HK-2 (cell line): ENCODE data around the gene TEX36.
"Not testable (repeated sequence)": the region's sequence is repeated elsewhere in the genome, so short reads cannot be mapped to it uniquely, and the experiment has no call there.

Source experiments
- DNase-seq: peaks from one replicate; pipeline ENCODE4 v3.0.0-alpha.2; 2018; ENCODE audit not compliant: unreplicated experiment

The TEX36 gene

GRCh38 chr10:125631806-125632205, 51.2 kb downstream of the TEX36 start:
- no peak for DNase-seq

DNA sequence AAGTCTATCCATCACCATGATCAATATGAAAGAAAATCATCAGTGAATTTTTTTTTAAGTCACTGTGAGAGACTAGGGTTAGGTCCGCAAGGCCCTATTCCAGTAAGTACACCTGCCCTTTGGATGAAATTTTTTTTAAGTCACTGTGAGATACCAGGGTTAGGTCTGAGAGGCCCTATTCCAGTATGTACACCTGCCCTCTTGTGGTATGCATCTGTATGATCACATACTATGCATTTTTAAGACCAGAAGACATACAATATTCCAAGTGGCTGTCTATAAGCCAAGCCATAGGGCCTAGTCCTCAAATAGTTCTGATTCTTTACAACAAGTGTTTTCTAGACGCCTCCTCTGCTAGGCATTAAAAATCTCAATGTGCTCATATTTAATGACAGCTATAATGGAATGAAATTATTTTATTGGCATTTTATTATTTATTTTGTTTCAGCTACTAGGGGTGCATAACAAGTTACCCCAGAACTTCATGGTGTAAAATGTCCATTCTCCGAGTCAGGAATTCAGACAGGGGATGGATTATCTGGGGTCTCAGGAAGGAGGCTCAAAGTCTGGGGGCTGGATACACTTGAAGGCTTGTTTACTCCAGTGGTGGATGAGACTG, 53.1 kb downstream of the TEX36 start:
- no peak for DNase-seq

DNA sequence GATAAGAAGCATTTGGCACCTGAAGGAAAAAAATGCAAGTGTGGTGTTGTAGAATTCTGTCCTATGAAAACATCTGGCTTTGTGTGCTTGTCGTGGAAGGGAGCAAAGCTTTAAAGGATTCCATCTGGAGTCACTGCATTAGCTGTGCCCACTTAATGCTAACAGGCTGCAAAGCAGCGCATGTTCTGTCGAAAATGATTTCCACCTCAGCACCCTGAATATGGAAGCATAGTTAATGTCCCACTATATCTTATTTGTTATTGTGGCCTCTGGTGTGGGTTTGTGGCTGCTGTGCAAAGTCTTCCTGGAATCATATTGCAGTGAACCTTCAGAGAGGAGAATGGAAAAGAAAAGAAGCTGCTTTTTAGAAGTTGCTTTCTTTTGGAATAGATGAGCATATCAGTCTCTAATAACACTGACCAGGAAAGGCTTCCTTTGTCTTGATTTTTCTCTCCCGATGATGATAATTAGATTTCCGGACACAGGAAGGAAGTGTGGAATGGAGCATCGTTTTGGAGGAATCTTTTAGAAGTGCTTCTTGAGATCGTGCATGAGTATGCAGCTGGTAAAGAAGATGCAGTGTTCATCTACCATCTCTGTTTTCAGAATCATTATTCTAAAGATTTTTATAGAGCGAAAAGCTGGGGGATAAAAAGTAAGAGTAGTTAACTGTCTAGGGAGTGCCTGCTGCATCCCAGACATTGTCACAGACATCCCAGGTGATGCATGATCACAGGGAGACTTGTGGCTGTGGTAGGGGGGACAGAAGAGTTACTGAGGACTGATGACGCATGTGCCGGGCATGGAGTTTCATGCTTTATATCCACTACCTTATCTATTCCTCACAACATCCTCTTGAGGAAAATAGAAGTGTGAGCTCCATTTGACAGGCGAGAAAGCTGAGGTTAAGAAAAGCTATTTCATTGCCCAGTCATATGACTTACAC, 54.6 kb downstream of the TEX36 start:
- no peak for DNase-seq

- DNase-seq, result no peak
Measured at GRCh38 chr10:125627646-125628045, 55.3 kb downstream of the TEX36 start.

GRCh38 chr10:125626671-125627070, 56.3 kb downstream of the TEX36 start:
- no peak for DNase-seq

GRCh38 chr10:125625586-125625985, 57.4 kb downstream of the TEX36 start:
- no peak for DNase-seq

- DNase-seq, result no peak
Measured at GRCh38 chr10:125624800-125625199, 58.2 kb downstream of the TEX36 start.

GRCh38 chr10:125621052-125621451, 61.9 kb downstream of the TEX36 start:
- DNase-seq, result no peak

GRCh38 chr10:125620401-125620800, 62.6 kb downstream of the TEX36 start:
- DNase-seq, result no peak

DNA sequence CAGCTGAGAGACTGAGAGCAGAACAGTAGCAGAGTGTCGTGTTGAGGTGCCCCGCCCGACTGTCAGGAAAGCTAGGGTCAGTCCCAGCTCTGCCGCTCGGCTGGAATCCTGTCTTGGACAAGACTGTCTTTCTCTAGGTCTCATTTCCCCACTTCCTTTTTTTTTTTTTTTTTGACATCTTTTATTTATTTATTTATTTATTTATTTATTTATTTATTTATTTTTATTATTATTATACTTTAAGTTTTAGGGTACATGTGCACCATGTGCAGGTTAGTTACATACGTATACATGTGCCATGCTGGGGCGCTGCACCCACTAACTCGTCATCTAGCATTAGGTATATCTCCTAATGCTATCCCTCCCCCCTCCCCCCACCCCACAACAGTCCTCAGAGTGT, 69.9 kb downstream of the TEX36 start:
- not testable (repeated sequence) for DNase-seq

DNA sequence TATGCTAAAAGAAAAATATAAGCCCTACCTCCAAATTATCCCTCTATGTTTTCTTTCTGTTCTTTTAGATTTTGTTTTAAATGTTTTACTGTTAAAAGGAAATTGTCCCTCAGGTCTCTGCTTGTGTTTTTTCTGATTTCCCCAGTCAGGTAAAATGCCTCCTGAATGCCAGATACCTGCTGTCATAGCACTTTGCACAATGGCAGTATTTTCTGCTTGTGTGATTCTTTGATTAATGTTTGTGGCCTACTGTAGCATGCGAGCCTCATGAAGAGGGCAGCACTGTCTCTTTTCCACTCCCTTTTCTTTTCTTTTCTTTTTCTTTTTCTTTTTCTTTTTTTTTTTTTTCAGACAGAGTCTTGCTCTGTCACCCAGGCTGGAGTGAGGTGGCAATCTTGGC, 71.2 kb downstream of the TEX36 start:
- DNase-seq, result no peak

DNA sequence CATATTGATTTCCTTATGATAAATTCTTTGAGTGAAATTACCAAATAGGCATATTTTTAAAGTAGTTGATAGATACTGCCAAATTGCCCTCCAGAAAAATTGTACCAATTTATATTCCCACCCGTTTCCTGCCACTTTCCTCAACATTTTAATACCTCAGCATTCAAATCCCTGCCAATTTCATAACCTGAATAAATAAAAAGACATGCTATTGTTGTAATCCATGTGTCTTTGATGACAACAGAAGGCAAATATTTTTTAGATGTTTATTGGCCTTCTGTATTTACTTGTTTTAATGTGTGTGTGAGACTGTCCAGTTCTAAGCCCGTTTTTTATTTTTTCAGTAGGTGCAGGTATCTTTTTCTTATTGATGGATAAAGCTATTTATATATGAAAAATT, 71.7 kb downstream of the TEX36 start:
- no peak for DNase-seq

GRCh38 chr10:125609859-125610258, 73.1 kb downstream of the TEX36 start:
- DNase-seq, result no peak

GRCh38 chr10:125608474-125608873, 74.5 kb downstream of the TEX36 start:
- no peak for DNase-seq

DNA sequence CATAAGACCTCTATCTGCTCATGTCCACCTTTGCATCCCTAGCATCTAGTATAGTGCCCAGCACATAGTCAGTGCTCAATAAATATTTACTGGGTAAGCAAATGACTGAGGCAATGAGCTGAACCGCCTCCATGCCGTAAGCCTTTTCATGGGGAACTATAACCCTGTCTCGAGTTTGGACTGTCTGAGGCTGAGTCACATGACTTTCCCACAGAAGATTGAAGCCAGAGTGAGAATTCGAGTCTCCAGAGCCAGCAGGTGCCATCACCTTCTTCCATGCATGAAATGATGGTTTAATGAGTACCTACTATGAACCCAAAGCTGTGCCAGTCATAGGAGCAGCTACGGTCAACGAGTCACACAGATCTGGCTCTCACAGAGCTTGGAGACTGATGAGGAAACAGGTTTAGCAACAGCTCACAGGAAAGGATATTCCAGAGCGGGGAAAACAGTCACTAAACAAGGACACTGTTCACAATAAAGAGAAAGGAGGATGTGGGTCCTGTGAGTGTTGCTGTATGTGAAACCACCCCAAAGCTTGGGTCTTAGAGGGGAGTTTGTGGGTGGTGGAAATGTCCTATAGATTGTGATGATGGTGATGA, 75.2 kb downstream of the TEX36 start:
- no peak for DNase-seq

DNA sequence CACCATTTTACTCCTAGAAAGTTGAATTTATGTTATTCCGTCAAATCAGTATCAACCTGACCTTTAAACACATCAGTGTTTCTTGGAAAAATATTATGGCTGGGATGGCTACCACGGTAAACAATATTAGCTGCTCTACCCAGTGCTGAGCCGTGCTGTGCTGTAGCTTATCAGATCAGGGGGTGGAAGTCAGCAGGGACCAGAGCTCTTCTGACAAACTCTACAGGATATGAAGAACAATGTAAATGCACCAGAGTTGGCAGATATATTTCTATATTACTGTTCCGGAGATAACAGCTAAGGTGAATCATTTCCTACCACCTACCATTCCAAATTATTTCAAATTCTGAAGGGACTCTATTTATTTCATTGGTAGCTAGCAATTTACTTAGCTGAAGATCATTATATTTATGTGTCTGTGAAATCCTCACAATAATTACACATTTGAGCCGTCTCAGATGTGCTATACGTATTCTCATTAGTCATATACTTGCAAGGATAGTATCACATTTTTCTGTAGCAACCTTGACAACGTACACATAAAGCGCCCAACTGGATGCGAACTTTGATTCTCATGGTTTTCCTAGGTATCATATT, 76.5 kb downstream of the TEX36 start:
- no peak for DNase-seq
